Spleen (tissue), 7 donors: ENCODE measurements around the gene PSMF1.

Experiments used
- CTCF ChIP-seq, 11 experiments: fragments of 200-600 bp in 7 of 11; fragments of 450-650 bp in 4 of 11; sonication (generic) in 4 of 11; IDR thresholded peaks in 8 of 11; conservative IDR thresholded peaks in 3 of 11; 1 replicate in 7 of 11; 2 replicates in 4 of 11; pipeline versions ENCODE4 v1.4.0 to v1.8.0; 2016 to 2021; ENCODE audit warnings: antibody characterized with exemption in 11 of 11, inconsistent platforms in 4 of 11, mild to moderate bottlenecking in 1 of 11
- POLR2A ChIP-seq, 3 donors: fragments of 450-650 bp; IDR thresholded peaks; one replicate each; pipeline ENCODE4 v1.5.1; 2017; ENCODE audit warnings: antibody characterized with exemption in 3 of 3, mild to moderate bottlenecking in 1 of 3
- POLR2AphosphoS5 ChIP-seq, 3 donors: sonication (generic); formaldehyde crosslinking; IDR thresholded peaks; one replicate each; pipeline ENCODE4 v1.5.1; 2017; ENCODE audit warnings: antibody characterized with exemption in 3 of 3
- donor health status: DM: no; HTN: no; CAD: no; lungs with moderate emphysema.
- donor health status: DM: no; HTN: no; CAD: no.
- donor health status: DM: no; HTN: no; CAD: no.

GRCh38 chr20:1130058-1130694, 11.8 kb downstream of the PSMF1 start:
- TF ChIP-seq CTCF (IDR thresholded peaks at IDR 0.05 in 8 of 11, conservative IDR thresholded peaks at IDR 0.05 in 3 of 11) (no peak), POLR2AphosphoS5 (IDR thresholded peaks at IDR 0.05) (no peak), POLR2A (IDR thresholded peaks at IDR 0.05) (no peak)
